HFFc6 (cell line): ENCODE data around the gene VSIG10. TPM values are rescaled to one million over a fixed set of nuclear protein-coding genes. Genes with fewer than 3 reads are reported as not detected.

ENCODE experiments used
- DNase-seq: peaks from one replicate; pipeline ENCODE4 v3.0.0-alpha.2; 2018
- H3K27ac Mint-ChIP-seq: 2 replicates; pipeline ENCODE4 v1.8.0; 2020; ENCODE audit warnings: mild to moderate bottlenecking, mixed read lengths
- H3K27me3 Mint-ChIP-seq: 2 replicates; pipeline ENCODE4 v1.8.0; 2021; ENCODE audit warnings: mild to moderate bottlenecking, moderate library complexity, mixed read lengths; ENCODE audit not compliant: insufficient read depth
- H3K36me3 Mint-ChIP-seq: 2 replicates; pipeline ENCODE4 v1.8.0; 2021; ENCODE audit warnings: low read depth, mixed read lengths
- H3K4me1 Mint-ChIP-seq: 2 replicates; pipeline ENCODE4 v1.8.0; 2020; ENCODE audit warnings: low read depth, mixed read lengths
- H3K4me3 Mint-ChIP-seq: 2 replicates; pipeline ENCODE4 v1.8.0; 2020; ENCODE audit warnings: mild to moderate bottlenecking, moderate library complexity, mixed read lengths
- H3K9me3 Mint-ChIP-seq: 2 replicates; pipeline ENCODE4 v1.8.0; 2020; ENCODE audit warnings: mild to moderate bottlenecking, mixed read lengths
- CTCF ChIP-seq: fragments of 200-600 bp; sonication (generic); IDR thresholded peaks from 2 replicates; pipeline ENCODE4 v1.5.0; 2021; ENCODE audit warnings: antibody characterized with exemption, mild to moderate bottlenecking
- total RNA-seq, 6 experiments: library from RNA; stranded (reverse); fragmentation: NEBNext Ultra II Directional; extraction: Animal tissue kit (Norgen Biotek cat#: 25700); gene quantifications; 2 replicates in 1 of 6; 3 replicates in 5 of 6; pipeline ENCODE4 v1.2.3, GENCODE V29; 2021

VSIG10 gene
- total RNA-seq, 6 experiments from 2014 or later: 17.6 to 22.0 (median 21.1) TPM

- Mint-ChIP-seq H3K4me1 (0 out of 2 replicates have a peak, but pooled peaks cover 4% of the 10 kb centered on the region), H3K9me3 (no peaks in the 10 kb centered on the region), H3K27ac (no peak overlapping the region), H3K4me3 (no peak overlapping the region), H3K27me3 (peaks cover 3% of the 10 kb centered on the region; the same call in 1 of the 2 replicates), H3K36me3 (peaks cover 38% of the 10 kb centered on the region)
- no peak for TF ChIP-seq CTCF
- DNase-seq: no peak
These were observed 59.7 kb downstream of the VSIG10 start for GRCh38 chr12:118044075-118044474.

DNA sequence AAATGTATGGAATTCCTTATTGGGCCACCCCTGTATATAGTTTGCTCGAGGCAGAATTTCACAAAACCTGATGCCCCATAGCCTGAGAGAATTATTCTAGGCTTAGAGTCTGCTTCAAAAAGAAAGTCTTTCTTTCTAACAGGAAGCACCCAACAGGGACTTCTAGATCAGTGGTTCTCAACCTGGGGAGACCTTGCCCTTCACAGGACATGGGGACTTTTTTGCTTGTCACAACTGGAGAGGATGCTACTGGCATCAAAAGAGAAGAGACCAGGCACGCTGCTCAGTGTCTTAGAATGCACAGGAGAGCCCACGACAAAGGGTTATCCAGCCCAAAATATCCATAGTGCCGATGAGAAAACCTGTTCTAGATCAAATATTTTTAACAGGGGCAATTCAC is 61.7 kb downstream of the VSIG10 start:
- Mint-ChIP-seq H3K27me3 (peaks cover 3% of the 10 kb centered on the region; the same call in 1 of the 2 replicates), H3K27ac (no peak overlapping the region)

DNA sequence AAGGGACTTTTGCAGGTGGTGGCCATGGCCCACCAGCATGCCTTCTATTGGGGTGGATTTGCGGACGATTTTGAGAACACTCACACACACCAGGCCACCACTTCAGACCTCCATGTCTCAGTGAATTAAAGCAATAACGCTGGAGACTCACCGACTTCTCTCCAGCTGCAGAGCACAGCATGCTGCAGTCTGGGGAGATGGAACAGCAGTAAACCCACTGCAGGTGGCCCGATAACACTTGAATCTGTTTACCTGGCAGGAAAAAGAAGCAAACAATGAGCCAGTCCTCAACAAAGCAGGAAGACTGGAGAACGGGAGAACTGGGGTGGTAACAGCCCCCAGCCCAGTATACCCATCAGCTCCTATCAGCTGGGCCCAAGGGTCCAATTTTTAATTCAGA is 65.7 kb downstream of the VSIG10 start:
- no peak overlapping the region for H3K4me3 Mint-ChIP-seq
- H3K36me3 Mint-ChIP-seq: peaks cover 59% of the 10 kb centered on the region
- H3K27ac Mint-ChIP-seq: no peak overlapping the region
- no peaks in the 10 kb centered on the region for H3K9me3 Mint-ChIP-seq
- peaks cover 3% of the 10 kb centered on the region; the same call in 1 of the 2 replicates for H3K27me3 Mint-ChIP-seq
- TF ChIP-seq CTCF: no peak
- DNase-seq: no peak
- H3K4me1 Mint-ChIP-seq: peaks cover 26% of the 10 kb centered on the region

More for the DNA sequence above, 61.7 kb downstream of the VSIG10 start:
- Mint-ChIP-seq H3K4me1 (no peaks in the 10 kb centered on the region), H3K4me3 (no peak overlapping the region), H3K36me3 (peaks cover 40% of the 10 kb centered on the region), H3K9me3 (no peaks in the 10 kb centered on the region)
- no peak for DNase-seq
- no peak for TF ChIP-seq CTCF

GRCh38 chr12:118036672-118037411 is 67.0 kb downstream of the VSIG10 start:
- H3K27ac Mint-ChIP-seq: no peak overlapping the region; the same call in 1 of the 2 replicates
- DNase-seq: no peak
- H3K4me1 Mint-ChIP-seq: peaks cover 28% of the 10 kb centered on the region
- H3K27me3 Mint-ChIP-seq: peaks cover 3% of the 10 kb centered on the region; the same call in 1 of the 2 replicates
- TF ChIP-seq CTCF: no peak
- no peak overlapping the region for H3K4me3 Mint-ChIP-seq
- no peaks in the 10 kb centered on the region for H3K9me3 Mint-ChIP-seq
- peaks cover 54% of the 10 kb centered on the region for H3K36me3 Mint-ChIP-seq

GRCh38 chr12:118035190-118036041 is 68.4 kb downstream of the VSIG10 start:
- Mint-ChIP-seq H3K36me3 (peaks cover 47% of the 10 kb centered on the region), H3K4me1 (peaks cover 28% of the 10 kb centered on the region), H3K9me3 (no peaks in the 10 kb centered on the region), H3K27ac (peak overlapping the region; percentile 77), H3K27me3 (peaks cover 5% of the 10 kb centered on the region; the same call in 1 of the 2 replicates), H3K4me3 (no peak overlapping the region)
- peak; percentile 35 for TF ChIP-seq CTCF
- no peak for DNase-seq
